HepG2 (cell line): ENCODE data around the gene CHAF1A. TPM values are rescaled to one million over a fixed set of nuclear protein-coding genes. Genes with fewer than 3 reads are reported as not detected.
A peak's percentile ranks its signal among the peaks of the same experiment; 100 is the strongest.

Source experiments
- ATAC-seq: fragments of 200-7000 bp; cut with Tn5 transposase; 3 replicates; pipeline ENCODE4 v1.9.1; 2020; ENCODE audit warnings: mild to moderate bottlenecking, moderate library complexity
- BruUV-seq: library from RNA; stranded (reverse); fragments of 400-500 nt; replicated peaks from 2 replicates; lab custom pipeline; 2021; lab: Mats Ljungman, UMichigan
- CTCF ChIA-PET: fragments of 300-600 bp; formaldehyde crosslinking; extraction: SDS; loops from one replicate; lab custom pipeline; 2021; ENCODE audit warnings: low total read pairs, inconsistent platforms, low intra/inter-chr PET ratio; lab: Yijun Ruan, JAX
- POLR2A ChIA-PET: fragments of 350-600 bp; sonication (Branson Sonifier 250); formaldehyde crosslinking; loops from one replicate; lab custom pipeline; 2020; ENCODE audit warnings: antibody characterized with exemption, inconsistent platforms; lab: Yijun Ruan, JAX
- DNase-seq: peaks from one replicate; pipeline ENCODE4 v3.0.0-alpha.2; 2015; ENCODE audit warnings: low spot score
- FAIRE-seq: peaks from 3 replicates; lab custom pipeline; 2011; peaks lifted over from hg19 to GRCh38; lab: Jason Lieb, UNC
- H2AFZ ChIP-seq: one replicate; pipeline ENCODE4 v1.6.1; 2011; ENCODE audit warnings: low read length, inconsistent platforms
- H3K27ac ChIP-seq: fragments of 300-600 bp; 3 replicates; pipeline ENCODE4 v1.8.0; 2011; ENCODE audit warnings: mixed run types, mild to moderate bottlenecking, mixed read lengths, low read length, inconsistent platforms; ENCODE audit not compliant: insufficient read depth; ENCODE audit errors: extremely low read length
- H3K27me3 ChIP-seq, 2 experiments: fragments of 200-600 bp in 1 of 2; 2 replicates in 1 of 2; 3 replicates in 1 of 2; pipeline versions ENCODE4 v1.6.0 to v1.8.0; 2011; ENCODE audit warnings: low read length in 2 of 2, mild to moderate bottlenecking in 2 of 2, moderate library complexity in 2 of 2, inconsistent platforms in 1 of 2; ENCODE audit not compliant: insufficient read depth in 2 of 2, control insufficient read depth in 1 of 2
- H3K36me3 ChIP-seq, 2 experiments: fragments of 200-600 bp in 1 of 2; replicated peaks in 1 of 2; 2 replicates in 1 of 2; 3 replicates in 1 of 2; pipeline versions ENCODE4 v1.5.1 to v1.8.0; 2011; ENCODE audit warnings: low read length in 2 of 2, inconsistent platforms in 1 of 2; ENCODE audit not compliant: insufficient read depth in 2 of 2, control insufficient read depth in 1 of 2
- H3K4me1 ChIP-seq: 2 replicates; pipeline ENCODE4 v1.5.1; 2012; ENCODE audit warnings: low read length, inconsistent platforms; ENCODE audit not compliant: insufficient read depth
- H3K4me2 ChIP-seq: 2 replicates; pipeline ENCODE4 v1.6.0; 2011; ENCODE audit warnings: low read depth, low read length, inconsistent platforms
- H3K4me3 ChIP-seq, 3 experiments: fragments of 200-600 bp in 1 of 3; sonication (generic), shearing (Covaris generic) in 1 of 3; replicated peaks in 1 of 3; 2 replicates each; pipeline ENCODE4 v1.5.1; 2011 to 2016; ENCODE audit warnings: low read length in 3 of 3, inconsistent platforms in 2 of 3, low read depth in 2 of 3, mild to moderate bottlenecking in 2 of 3, control low read depth in 1 of 3, mixed read lengths in 1 of 3; ENCODE audit not compliant: insufficient read depth in 1 of 3
- H3K79me2 ChIP-seq: one replicate; pipeline ENCODE4 v1.6.1; 2011; ENCODE audit warnings: low read length, inconsistent platforms; ENCODE audit not compliant: insufficient read depth
- H3K9ac ChIP-seq: 2 replicates; pipeline ENCODE4 v1.6.0; 2011; ENCODE audit warnings: mild to moderate bottlenecking, low read depth, low read length, inconsistent platforms; ENCODE audit not compliant: insufficient read depth
- H3K9me3 ChIP-seq: 2 replicates; pipeline ENCODE4 v1.5.1; 2012; ENCODE audit warnings: mild to moderate bottlenecking, low read length
- H4K20me1 ChIP-seq: 2 replicates; pipeline ENCODE4 v1.6.0; 2011; ENCODE audit warnings: inconsistent platforms, mild to moderate bottlenecking, low read length, moderate library complexity; ENCODE audit not compliant: insufficient read depth
- AGO2 ChIP-seq: fragments of 200-400 bp; formaldehyde crosslinking; optimal IDR thresholded peaks from 2 replicates; pipeline ENCODE3; 2017; ENCODE audit warnings: mild to moderate bottlenecking, low read depth, low read length, moderate library complexity
- CBX2 ChIP-seq, 2 experiments: fragments of 200-600 bp in 1 of 2; sonication (generic); formaldehyde crosslinking in 1 of 2; IDR thresholded peaks; 2 replicates each; pipeline versions ENCODE4 v1.7.0 to v1.8.1; 2018 to 2022; ENCODE audit warnings: low read depth in 2 of 2, low read length in 1 of 2, mild to moderate bottlenecking in 1 of 2, missing genetic modification reagents in 1 of 2
- E2F5 ChIP-seq: sonication (generic); formaldehyde crosslinking; conservative IDR thresholded peaks from 2 replicates; pipeline ENCODE4 v1.4.0; 2020; ENCODE audit warnings: missing genetic modification reagents
- HCFC1 ChIP-seq: fragments of 150-350 bp; IDR thresholded peaks from 2 replicates; pipeline ENCODE4 v1.6.1; 2014; ENCODE audit warnings: low read depth, low read length
- LRRFIP1 ChIP-seq: sonication (generic); formaldehyde crosslinking; conservative IDR thresholded peaks from 2 replicates; pipeline ENCODE4 v1.4.0; 2020; ENCODE audit warnings: missing genetic modification reagents
- SIX1 ChIP-seq: sonication (generic); formaldehyde crosslinking; IDR thresholded peaks from 2 replicates; pipeline ENCODE4 v1.4.0; 2020; ENCODE audit warnings: missing genetic modification reagents, borderline replicate concordance
- SP140L ChIP-seq: sonication (generic); formaldehyde crosslinking; IDR thresholded peaks from 2 replicates; pipeline ENCODE4 v1.4.0; 2020; ENCODE audit warnings: missing genetic modification reagents, borderline replicate concordance
- SPEN ChIP-seq: sonication (generic); formaldehyde crosslinking; IDR thresholded peaks from 2 replicates; pipeline ENCODE4 v1.5.1; 2020; ENCODE audit warnings: low read depth, mild to moderate bottlenecking, missing genetic modification reagents
- WGBS: methylation state at CpG from one replicate; pipeline ENCODE4 v1.1.6; 2017; ENCODE audit warnings: low lambda C conversion rate; 5-methylcytosine and 5-hydroxymethylcytosine counted together
- in situ Hi-C: cut with HindIII; loops from 2 replicates; pipeline ENCODE4 v1.10.0; 2017; ENCODE audit warnings: low pct_unique_long_range_greater_than_20kb; ENCODE audit not compliant: extremely low pct_ligation_motif_present
- intact Hi-C: fragments of 100-400 bp; cut with micrococcal nuclease; formaldehyde crosslinking; loops from one replicate; pipeline ENCODE4 v1.10.0; 2022; ENCODE audit not compliant: unreplicated experiment
- polyA plus RNA-seq, 8 experiments: library from polyadenylated mRNA; depleted of rRNA in 3 of 8; stranded (reverse) in 7 of 8; unstranded in 1 of 8; fragments of >200 nt; fragmentation: Illumina TruSeq in 4 of 8; extraction: Trizol in 4 of 8; gene quantifications; 2 replicates each; pipeline versions ENCODE4 v1.2.1 to v1.2.3, GENCODE V29; 2011 to 2016; ENCODE audit warnings: low read depth in 4 of 8, missing spikeins in 1 of 8, mixed read lengths in 1 of 8; ENCODE audit not compliant: insufficient read depth in 1 of 8
- total RNA-seq, 5 experiments: library from RNA; depleted of rRNA; stranded (reverse); fragments of >200 nt; fragmentation: Illumina TruSeq; extraction: Trizol; gene quantifications; 2 replicates each; pipeline ENCODE4 v1.2.3, GENCODE V29; 2016; ENCODE audit warnings: low read depth in 1 of 5

The CHAF1A gene
- total and polyA plus RNA-seq, 2 of the 13 experiments (the other 11 are each of a cell fraction or from before 2014, with no cell fraction given) = 11.0 to 34.8 TPM

GRCh38 chr19:4370418-4371041, 31.9 kb upstream of the CHAF1A start:
- Histone ChIP-seq H3K4me1 (peaks cover 21% of the 10 kb centered on the region), H3K27ac (no peak overlapping the region), H4K20me1 (no peaks in the 10 kb centered on the region; the same call in 1 of the 2 replicates), H3K79me2 (peaks cover 44% of the 10 kb centered on the region), H3K36me3 (peaks cover 17 to 38% of the 10 kb centered on the region in 2 experiments; a peak in 4 of 5 replicates), H3K9me3 (no peaks in the 10 kb centered on the region), H3K4me2 (no peak overlapping the region), H3K27me3 (no peaks in the 10 kb centered on the region), H2AFZ (no peak overlapping the region), H3K9ac (no peak overlapping the region), H3K4me3 (no peak overlapping the region)
- intact Hi-C loops = no loop called here
- in situ Hi-C loops = no loop called here
- no peak for ATAC-seq
- no peak for TF ChIP-seq SPEN (CRISPR knock-in tag)
- TF ChIP-seq SIX1 = no peak
- TF ChIP-seq HCFC1 = no peak
- peak; percentile 57 for TF ChIP-seq AGO2
- TF ChIP-seq CBX2 (IDR thresholded peaks at IDR 0.05; ENCODE audit: low read depth, low read length) = no peak
- no peak for TF ChIP-seq CBX2 (CRISPR knock-in tag; IDR thresholded peaks at IDR 0.05; ENCODE audit: low read depth)
- no peak for TF ChIP-seq LRRFIP1
- no peak for TF ChIP-seq SP140L
- no peak for TF ChIP-seq E2F5 (CRISPR knock-in tag)
- DNase-seq = no peak
- no peak for FAIRE-seq
- no TSS peak for BruUV-seq
- CTCF ChIA-PET = no interaction called here
- POLR2A ChIA-PET = interaction anchor here (1.0 kb wide), 1 partner anchor 30 kb away, joined by 3 read pairs; the partner anchor contains the start of gene SH3GL1
- 100% methylated on average over 10 of the region's 15 CpGs for WGBS
